HG03045 (cell line): ENCODE results near the gene FGFR2.
"Not testable (repeated sequence)": the region's sequence is repeated elsewhere in the genome, so short reads cannot be mapped to it uniquely, and the experiment has no call there.

Source experiments
- ATAC-seq: cut with Tn5 transposase; IDR thresholded peaks from one replicate; pipeline ENCODE4 v1.9.1; 2021; ENCODE audit warnings: mild to moderate bottlenecking, moderate library complexity; ENCODE audit not compliant: unreplicated experiment

Gene FGFR2

GRCh38 chr10:121526135-121526790 is 72.0 kb downstream of the FGFR2 start:
- ATAC-seq: no peak

- no peak for ATAC-seq
These were observed 72.8 kb downstream of the FGFR2 start for GRCh38 chr10:121525251-121526134.

GRCh38 chr10:121524157-121524817 is 74.0 kb downstream of the FGFR2 start:
- ATAC-seq: no peak

GRCh38 chr10:121522831-121523230 is 75.4 kb downstream of the FGFR2 start:
- no peak for ATAC-seq

- ATAC-seq: no peak
These were observed 76.3 kb downstream of the FGFR2 start for GRCh38 chr10:121521794-121522556.

- not testable (repeated sequence) for ATAC-seq
These were observed 77.7 kb downstream of the FGFR2 start for GRCh38 chr10:121520526-121520925.

- no peak for ATAC-seq
These were observed 78.2 kb downstream of the FGFR2 start for GRCh38 chr10:121519901-121520493.

- ATAC-seq: no peak
These were observed 78.8 kb downstream of the FGFR2 start for GRCh38 chr10:121519411-121519810.

- ATAC-seq: no peak
These were observed 79.9 kb downstream of the FGFR2 start for GRCh38 chr10:121518333-121518732.

- no peak for ATAC-seq
These were observed 82.0 kb downstream of the FGFR2 start for GRCh38 chr10:121516093-121516865.

GRCh38 chr10:121514141-121514865 is 83.9 kb downstream of the FGFR2 start:
- ATAC-seq: no peak

- ATAC-seq: no peak
These were observed 86.3 kb downstream of the FGFR2 start for GRCh38 chr10:121511943-121512342.

- ATAC-seq: no peak
These were observed 86.8 kb downstream of the FGFR2 start for GRCh38 chr10:121511460-121511859.

GRCh38 chr10:121510201-121510771 is 88.0 kb downstream of the FGFR2 start:
- ATAC-seq: no peak

GRCh38 chr10:121509796-121510195 is 88.4 kb downstream of the FGFR2 start:
- ATAC-seq: no peak

GRCh38 chr10:121509112-121509511 is 89.1 kb downstream of the FGFR2 start:
- no peak for ATAC-seq

GRCh38 chr10:121503587-121504051 is 94.6 kb downstream of the FGFR2 start:
- no peak for ATAC-seq

- no peak for ATAC-seq
These were observed 96.4 kb downstream of the FGFR2 start for GRCh38 chr10:121501796-121502195.
